ENCODE data around the gene S100A12.

S100A12 gene

GRCh38 chr1:153365696-153366095 is 9.7 kb downstream of the S100A12 start:
- no peak for DNase-seq

- no peak for DNase-seq
Observed at GRCh38 chr1:153364766-153365666, 10.4 kb downstream of the S100A12 start.

GRCh38 chr1:153364156-153364555 is 11.3 kb downstream of the S100A12 start:
- no peak for DNase-seq

DNA sequence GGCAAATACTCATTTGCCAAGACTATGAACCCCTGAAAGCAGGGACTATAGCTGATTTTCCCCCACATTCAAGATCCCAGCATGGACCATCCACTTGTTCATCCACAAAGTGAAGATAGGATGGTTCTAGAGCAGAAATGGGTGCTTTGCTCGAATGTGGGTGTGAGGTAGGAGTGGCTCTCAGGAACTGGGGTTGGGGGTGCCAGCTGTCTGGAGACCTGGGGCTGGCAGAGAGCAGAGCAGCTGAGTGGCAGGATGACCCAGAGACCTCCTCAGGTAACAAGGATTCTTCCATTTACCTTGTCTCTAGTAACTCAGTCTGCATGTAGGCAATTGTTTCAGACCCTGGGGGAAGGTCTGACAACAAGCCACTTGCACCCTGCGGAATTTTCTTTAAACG is 11.8 kb downstream of the S100A12 start:
- no peak for DNase-seq

DNA sequence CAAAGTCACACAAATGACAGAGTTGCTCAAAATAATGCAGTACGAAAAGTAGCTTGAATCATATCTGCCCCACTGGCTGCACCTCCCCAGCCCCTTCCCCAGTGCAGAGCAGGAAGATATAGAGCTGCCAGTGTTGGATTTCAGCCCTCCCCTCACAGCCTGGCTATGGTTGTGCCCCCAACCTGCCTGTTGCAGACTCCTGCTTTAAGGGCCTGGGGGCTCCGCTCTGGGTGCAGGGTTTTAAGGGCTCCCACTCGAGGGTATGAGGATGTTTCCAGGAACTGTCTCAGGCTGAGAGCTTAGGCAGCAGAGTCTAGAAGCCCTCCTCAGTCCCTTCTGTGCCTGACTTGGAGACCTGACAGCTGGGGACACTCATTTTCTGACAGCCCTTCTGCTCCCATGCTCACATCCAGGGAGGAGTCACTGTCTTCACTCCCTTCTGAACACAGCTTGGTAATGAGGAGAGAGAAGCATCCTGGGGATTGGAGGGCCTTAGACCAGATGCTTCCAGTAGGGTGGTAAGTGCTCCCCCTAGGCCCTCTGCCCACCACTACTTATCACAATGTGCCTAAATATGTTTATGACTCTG is 13.1 kb downstream of the S100A12 start:
- DNase-seq: no peak

DNA sequence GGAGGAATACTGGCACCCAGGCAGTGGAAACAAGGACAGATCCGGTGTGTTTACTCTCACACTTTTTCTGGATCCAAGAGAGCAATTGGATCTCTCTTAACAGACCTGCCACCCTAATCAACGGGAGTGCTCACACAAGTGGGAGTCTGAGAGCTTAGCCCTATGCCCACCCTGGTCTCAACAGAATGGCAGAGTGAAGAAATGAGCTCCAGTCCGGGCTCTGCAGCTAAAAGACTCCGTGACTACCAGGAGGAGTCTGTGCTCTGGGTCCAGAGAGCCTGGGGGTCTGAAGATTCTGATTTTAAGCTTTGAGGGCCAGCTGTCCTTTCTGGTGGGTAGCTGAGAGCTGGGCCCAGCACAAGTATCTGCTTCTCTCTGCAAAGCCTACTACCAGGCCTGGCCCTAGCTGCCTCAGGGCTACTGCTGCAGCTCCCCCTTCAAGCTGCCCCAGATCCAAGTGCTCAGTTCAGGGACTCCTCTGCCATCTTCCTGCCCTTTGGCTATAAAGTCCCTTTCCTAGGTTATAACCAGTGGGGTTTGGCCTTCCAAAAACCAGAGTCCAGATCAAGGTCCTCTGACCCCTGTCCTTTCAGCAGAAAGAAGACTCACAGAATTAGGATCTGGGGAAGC is 13.8 kb downstream of the S100A12 start:
- no peak for DNase-seq

DNA sequence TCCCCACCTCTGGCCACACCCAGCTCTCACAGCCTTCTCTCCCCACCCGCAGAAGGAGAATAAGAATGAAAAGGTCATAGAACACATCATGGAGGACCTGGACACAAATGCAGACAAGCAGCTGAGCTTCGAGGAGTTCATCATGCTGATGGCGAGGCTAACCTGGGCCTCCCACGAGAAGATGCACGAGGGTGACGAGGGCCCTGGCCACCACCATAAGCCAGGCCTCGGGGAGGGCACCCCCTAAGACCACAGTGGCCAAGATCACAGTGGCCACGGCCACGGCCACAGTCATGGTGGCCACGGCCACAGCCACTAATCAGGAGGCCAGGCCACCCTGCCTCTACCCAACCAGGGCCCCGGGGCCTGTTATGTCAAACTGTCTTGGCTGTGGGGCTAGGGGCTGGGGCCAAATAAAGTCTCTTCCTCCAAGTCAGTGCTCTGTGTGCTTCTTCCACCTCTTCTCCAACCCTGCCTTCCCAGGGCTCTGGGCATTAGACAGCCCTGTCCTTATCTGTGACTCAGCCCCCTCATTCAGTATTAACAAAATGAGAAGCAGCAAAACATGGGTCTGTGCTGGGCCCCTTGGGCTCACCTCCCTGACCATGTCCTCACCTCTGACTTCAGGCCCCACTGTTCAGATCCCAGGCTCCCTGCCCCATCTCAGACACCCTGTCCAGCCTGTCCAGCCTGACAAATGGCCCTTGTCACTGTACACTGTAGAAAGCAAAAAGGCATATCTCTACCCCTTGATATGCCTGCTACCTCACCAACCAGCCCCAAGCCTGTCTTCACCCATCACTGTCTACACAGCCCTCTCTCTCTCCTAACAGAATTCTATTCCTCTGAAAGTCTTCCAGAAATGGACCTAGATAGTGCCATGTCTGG is 14.6 kb downstream of the S100A12 start:
- no peak for DNase-seq

DNA sequence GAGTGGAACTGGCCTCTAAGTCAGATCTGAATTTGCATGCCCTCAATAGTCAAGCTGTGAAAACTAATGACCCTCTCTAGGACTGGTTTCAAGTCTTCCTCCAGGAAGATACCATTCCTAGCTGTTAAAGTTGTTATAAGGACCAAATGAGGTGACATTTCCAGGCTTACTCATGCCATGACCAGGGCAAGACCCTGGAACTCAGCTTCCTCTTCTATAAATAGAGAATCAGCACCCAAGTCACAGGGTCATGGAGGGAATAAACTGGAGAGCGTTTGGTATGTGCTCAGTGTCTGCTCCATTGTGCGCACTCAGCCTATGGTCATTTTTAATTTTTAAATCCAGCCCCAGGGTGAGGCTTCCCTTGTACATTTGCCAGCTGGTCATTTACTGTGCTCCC is 15.2 kb downstream of the S100A12 start:
- no peak for DNase-seq

- no peak for DNase-seq
Observed at GRCh38 chr1:153359241-153359640, 16.2 kb downstream of the S100A12 start.

GRCh38 chr1:153358691-153358975 is 16.8 kb downstream of the S100A12 start:
- no peak for DNase-seq

DNA sequence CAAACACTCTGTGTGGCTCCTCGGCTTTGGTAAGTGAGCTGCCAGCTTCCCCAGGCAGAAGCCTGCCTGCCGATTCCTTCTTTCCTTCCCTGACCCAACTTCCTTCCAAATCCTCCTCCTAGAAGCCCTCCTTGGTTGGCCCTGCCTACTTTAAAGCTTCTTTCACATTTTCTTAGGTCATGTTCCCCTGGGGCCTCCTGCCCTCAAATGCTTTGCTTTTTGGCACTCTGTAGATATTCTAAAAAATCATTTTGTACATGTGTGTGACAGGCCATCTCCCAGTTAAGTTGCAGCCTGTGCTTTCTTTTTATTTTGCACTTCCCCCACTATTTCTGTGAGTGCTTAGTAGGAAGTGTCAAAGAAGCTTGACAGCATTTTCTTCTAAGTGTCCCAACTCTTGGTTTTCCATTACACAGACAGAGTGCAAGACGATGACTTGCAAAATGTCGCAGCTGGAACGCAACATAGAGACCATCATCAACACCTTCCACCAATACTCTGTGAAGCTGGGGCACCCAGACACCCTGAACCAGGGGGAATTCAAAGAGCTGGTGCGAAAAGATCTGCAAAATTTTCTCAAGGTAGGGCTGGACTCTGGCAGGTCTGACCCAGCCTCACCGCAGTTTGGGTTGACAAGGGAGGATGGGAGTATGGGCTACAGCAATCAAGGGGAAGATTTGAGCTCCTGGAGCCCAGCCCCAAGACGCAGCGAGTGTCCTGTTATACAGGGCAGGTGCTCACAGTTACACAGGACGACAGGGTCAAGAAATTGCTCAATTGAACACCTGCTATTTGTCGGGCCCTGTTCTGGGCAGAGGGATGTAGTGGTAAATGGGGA is 17.3 kb downstream of the S100A12 start, which contains the start of gene S100A9:
S100A9 (plus strand) TSS at position 2 of the 838 bp plus-strand sequence; CDS start at position 432, 430 bp downstream.
- no peak for DNase-seq

- no peak for DNase-seq
Observed at GRCh38 chr1:153357076-153357852, 18.2 kb downstream of the S100A12 start.

- DNase-seq: no peak
Observed at GRCh38 chr1:153356392-153357075, 18.9 kb downstream of the S100A12 start.

DNA sequence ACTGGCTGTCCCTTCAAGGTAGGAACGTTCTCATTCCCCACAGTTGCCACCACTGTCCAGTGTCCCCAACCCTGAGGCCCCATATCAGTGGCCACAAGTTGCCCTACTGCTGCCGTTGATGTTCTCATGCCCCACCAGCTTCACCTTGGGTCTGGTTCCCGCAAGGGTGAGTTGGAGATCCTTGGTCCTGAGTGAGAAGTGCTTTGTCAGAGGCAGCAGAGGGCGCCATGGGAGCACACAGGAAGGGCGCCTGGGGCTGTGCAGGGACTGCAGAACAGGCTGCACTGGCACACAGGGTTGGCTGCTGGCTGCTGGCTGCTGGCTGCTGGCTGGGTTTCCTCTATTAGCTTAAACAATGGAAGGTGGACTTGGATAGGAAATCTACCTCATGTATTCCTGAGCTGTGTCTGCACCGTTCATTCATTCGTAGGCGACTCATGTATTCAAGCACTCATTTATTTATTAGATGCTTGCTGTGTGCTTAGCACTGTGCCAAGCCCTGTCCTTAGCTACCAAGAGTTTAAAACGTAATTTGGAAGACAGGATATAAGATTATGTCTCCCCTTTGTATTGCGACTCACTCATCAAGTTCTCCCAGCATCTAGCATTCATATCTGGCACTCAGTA is 19.9 kb downstream of the S100A12 start:
- peak; percentile 87 to 91 for DNase-seq

DNA sequence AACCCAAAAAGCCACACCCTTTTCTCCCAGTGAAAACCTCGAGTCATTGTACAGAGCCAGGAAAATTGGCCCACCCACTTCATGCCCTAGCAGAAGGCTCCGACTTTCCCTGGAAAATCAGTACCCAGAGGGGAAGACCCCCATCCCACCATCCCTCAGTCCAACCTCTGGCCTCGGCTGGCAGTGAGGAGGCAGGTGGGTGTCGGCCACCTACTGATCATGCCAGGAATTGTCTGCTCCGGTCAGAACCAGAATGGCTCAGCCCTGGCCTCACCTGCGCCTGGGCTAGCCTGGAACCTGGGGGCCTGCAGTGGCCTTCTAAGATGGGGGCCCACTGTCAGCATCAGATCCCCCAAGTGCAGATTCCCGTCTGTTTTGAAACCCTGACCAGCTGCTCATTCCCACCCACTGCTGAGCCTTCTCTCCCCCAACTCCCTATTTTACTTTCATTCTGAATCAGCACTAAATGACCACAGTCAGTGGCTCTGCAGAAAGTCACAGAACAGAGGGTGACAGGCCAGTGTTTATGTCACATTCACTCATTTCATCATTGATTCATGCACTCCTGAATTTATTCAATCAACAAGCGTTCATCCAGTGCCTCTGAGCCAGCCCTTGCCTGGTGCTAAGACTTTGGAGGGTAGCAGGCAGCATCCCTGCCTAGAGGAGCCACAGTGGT is 20.8 kb downstream of the S100A12 start:
- no peak for DNase-seq

- DNase-seq: peak; percentile 37 to 65
Observed at GRCh38 chr1:153353226-153353947, 22.0 kb downstream of the S100A12 start.

DNA sequence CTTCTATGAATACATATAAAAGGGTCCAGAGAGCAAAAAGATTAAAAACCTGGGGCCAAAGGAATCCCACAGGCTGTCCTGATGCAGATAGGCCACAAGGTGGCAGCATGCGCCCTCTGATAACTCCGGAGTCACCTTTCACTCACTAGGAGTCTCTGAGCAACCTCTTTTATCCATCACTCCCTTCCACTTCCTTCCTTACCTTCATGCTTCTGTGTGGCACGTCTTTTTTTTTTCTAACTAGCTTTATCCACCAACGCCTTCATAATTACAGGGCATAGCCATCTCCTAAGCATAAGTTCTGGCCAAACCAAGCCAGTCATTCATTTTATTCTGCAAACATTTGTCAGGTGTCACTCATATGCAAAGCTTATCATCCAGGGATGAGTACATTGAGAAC is 22.9 kb downstream of the S100A12 start:
- DNase-seq: peak; percentile 84 to 86

DNA sequence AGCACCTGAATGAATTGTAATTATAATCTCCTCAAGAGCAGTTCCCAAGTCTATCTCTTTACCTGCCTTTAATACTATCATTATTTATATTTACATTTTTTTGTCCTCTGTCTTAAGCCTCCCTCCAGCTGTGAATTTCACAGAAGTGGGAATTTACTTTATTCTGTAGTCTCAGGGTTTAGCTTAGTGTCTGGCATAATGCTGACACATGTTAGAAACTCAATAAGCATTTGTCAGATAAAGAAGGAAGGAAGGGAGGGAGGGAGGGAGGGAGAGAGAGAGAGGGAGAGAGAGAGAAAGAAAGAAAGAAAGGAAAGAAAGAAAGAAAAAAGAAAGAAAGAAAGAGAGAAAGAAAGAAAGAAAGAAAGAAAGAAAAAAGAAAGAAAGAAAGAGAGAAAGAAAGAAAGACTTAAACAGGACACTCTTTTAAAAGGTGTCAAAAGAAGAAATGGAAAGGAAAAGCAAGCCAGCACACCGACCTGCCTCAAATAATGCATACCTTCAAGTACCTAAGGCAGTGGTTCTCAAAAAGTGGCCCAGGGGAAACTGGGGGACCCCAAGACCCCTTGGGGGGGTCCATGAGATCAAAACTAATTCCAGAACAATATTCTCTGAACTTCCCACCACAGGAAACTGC is 25.0 kb downstream of the S100A12 start:
- DNase-seq: no peak

All from NCI-H2081 (cell line).